HG03565 (cell line): ENCODE measurements around the gene FNDC10.
"Not testable (repeated sequence)": the region's sequence is repeated elsewhere in the genome, so short reads cannot be mapped to it uniquely, and the experiment has no call there.

Experiments used
- ATAC-seq: cut with Tn5 transposase; IDR thresholded peaks from one replicate; pipeline ENCODE4 v1.9.1; 2021; ENCODE audit warnings: mild to moderate bottlenecking, moderate library complexity; ENCODE audit not compliant: unreplicated experiment

The FNDC10 gene

DNA sequence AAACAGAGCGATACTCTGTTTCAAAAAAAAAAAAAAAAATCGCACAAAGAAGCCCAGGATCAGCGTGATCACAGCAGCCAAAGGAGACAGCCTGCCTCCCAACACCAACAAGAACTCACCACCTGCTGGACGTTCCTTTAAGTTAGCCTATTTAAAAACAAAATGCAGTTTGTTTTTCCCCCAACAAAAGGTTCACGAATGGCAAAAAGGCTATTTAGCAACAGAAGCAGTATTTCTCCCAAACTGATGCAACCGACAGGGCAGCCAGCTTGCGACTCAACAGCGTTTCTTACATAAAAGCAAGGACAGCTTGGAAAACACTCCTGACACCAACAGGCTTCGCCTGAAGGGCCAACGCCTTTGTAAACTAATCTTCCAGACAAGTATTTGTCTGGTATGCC, 32.0 kb downstream of the FNDC10 start:
- ATAC-seq, result no peak

DNA sequence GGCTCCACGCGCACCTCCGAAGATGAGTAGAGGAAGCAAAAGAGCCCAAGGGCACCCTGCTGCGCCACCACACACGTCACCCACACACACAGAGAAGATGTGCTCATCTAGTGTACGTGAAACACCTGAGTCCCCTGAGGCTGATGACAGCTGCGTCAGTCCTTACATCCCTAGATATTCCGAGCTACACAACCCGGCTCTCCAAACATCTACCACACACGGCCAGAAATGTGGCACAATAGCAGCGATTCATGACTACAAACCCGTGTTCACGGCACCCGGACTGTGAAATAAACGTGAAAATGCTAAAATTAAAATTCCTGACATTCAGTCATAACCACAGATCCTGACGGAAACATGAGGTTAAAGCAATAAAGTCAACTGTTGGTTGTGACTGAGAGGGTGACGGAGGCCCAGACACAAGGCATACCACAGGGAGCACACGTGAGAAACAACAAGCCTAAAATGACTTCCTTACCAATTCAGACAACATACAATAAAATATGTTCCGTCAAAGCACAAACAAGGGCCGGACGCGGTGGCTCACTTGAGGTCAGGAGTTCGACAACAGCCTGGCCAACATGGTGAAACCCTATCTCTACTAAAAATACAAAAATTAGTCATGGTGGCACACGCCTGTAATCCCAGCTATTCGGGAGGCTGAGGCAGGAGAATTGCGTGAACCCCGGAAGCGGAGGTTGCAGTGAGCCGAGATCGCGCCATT, 32.6 kb downstream of the FNDC10 start:
- ATAC-seq, result no peak

DNA sequence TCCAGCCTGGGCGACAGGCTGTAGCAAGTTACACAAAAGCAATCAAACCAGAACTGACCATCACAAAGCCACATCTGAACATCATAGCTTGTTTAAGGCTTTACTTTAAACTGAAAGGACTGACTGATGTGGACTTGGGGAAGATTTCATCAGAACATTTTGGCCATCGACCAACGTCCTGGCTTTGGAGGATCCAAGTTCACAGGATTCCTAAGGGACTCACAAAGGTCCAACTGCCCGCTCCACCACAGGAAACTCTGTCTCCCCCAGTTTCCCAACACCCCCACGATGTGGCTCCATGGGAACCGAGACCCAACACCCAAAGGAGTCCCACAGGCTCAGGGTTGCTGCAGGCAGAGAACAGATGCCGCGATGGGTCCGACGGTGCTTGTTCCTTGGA, 34.6 kb downstream of the FNDC10 start:
- no peak for ATAC-seq

DNA sequence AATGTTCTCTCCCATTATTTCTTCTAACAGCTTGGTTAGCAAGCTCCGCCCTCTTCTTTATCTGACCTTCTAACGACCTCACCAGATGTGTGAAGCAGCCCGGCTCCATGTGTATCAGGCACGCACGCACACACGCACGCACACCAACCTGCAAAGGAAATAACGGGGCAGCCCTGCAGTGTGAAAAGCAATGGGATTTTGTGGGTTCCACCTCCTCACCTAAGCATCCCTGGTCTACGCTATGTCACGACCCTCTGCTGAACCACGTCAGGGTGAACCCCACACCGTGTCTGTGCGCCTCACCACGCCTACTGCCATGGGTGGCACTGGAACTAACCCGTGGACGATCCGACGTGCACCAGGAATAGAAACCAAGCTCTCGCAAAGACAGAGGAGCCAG, 35.7 kb downstream of the FNDC10 start:
- ATAC-seq, result no peak

DNA sequence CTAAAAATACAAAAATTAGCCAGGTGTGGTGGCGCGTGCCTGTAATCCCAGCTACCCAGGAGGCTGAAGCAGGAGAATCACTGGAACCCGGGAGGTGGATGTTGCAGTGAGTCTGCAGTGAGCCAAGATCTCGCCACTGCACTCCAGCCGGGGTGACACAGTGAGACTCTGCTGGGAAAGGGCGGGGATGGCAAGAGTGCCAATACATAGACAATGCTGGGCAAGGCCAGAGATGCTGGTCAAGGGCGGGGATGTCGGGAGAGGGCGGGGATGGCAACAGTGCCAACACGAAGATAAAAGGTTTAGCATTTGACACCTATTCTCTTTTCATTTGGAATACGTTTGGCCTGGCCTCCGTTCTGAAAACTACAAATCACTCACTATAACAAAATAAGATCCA, 36.2 kb downstream of the FNDC10 start:
- no peak for ATAC-seq

DNA sequence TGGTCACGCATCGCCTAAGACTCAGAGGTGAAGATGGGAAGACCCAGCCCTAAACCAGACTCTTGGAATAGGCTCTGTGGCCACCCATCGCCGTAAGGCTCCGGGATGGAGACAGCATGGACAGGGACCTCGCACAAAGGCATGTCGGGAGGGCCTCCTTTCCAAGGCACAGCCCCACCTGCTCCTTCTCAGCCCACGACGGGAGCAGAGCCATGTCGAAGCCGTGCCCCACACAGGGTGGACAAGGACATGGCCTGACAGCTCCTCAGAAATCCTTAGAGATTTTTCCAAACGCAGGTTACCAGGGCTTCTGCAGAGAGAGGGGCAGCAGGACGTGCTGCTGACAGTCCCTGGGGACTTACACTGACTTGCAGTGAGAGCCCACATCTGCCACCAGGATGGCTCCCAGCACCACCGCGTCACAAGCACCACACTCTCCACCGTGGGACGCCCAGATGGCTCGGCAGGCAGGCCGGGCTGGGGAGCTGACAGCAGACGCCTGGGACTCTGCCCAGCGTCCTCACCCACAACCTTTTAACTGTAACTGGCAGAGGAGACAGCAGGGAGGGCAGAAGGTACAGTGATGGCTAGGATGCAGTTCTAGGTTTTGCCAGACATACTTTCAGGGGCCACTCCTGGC, 37.3 kb downstream of the FNDC10 start:
- ATAC-seq, result no peak

DNA sequence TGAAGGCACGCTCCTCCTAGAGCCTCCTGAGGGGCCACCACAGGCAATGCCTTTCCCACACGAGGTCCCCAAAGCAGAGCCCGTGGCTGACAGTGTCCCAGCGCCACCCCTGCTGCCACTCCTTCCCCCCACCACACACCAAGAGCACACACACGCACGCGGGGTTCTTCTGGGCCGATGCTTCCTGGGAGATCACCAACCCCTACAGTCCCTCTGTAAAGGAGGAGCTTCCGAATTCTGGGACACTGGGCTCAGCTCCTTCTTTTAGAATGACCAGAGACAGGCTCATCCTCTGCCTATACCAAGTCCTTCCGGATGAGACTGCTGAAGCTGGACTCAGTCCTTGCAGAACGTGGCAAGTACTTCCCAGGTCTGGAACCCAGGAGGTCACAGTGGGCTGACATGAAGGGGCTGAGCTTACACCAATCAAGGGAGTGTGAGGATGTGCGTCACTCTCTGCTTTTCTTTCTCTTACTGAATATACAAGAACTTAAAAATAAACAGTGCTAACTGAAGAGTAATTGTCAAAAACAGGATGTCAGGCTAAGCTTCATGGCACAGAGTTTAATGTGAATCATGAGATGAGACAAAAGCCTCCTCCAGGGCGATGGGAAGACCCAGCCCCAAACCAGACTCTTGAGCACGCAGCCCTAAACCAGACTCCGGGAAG, 38.0 kb downstream of the FNDC10 start:
- no peak for ATAC-seq

DNA sequence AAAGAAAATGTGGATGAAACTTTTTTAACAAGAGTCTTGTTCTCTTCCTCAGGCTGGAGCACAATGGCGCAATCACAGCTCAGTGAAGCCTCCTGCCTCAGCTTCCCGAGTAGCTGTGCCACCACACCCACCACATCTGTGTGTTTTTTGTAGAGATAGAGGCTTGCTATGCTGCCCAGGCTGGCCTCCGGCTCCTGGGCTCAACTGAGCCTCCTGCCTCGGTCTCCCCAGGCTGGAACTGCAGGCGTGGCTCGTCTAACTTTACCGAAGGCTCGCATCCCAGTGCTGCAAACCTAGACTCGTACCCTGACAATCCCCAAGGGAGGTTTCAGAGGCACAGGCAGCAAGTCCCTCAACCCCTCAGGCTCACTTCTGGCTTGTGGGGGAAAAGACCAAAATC, 39.8 kb downstream of the FNDC10 start:
- no peak for ATAC-seq

DNA sequence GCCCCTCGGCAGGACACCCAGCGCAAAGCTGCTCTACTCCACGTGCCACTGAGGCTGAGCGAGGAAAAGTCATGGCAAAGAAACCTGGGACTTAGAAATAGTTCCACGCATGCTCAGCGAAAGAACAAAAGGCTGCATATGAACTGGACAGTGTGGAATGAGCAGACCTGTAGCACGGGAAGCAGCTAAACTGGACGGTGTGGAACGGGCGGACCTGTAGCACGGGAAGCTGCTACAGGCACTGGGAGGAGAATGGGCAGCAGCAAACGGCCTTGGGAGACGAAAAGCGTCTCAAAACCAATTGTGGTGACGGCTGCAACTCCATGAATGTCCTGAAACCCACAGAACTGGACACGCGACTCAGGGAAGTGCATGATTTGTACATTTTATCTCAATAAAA, 40.9 kb downstream of the FNDC10 start:
- ATAC-seq, result no peak

DNA sequence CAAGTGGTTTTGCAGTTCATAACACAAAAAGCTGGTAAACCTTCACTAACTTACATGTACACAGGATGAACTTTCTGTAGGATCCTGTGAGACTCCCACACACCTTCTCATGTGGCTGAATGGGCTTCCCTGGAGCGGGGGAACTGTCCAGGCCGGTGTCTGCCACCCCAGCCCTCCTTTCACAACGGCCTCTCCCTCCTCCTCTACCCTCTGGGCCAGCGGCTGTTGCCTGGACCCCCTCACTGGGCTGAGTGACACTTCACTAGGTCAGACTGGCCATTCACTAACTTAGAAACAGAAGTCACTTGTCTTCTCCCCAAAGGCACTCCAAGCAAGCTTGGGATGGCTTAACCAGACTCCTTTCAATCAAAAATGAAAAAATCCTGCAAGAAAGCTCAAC, 41.3 kb downstream of the FNDC10 start:
- no peak for ATAC-seq

DNA sequence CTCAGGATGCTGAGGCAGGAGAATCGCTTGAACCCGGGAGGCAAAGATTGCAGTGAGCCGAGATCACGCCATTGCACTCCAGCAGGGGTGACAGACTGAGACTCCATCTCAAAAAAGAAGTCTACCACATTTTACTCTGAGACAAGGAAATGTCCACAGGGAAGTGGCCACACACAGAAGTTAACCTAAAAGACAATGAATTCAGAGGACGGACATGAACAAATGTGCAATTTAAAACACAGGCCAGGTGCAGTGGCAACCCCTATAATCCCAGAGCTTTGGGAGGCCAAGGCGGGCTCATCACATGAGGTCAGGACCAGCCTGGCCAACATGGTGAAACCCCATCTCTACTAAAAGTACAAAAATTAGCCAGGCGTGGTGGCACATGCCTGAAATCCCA, 42.2 kb downstream of the FNDC10 start:
- not testable (repeated sequence) for ATAC-seq

DNA sequence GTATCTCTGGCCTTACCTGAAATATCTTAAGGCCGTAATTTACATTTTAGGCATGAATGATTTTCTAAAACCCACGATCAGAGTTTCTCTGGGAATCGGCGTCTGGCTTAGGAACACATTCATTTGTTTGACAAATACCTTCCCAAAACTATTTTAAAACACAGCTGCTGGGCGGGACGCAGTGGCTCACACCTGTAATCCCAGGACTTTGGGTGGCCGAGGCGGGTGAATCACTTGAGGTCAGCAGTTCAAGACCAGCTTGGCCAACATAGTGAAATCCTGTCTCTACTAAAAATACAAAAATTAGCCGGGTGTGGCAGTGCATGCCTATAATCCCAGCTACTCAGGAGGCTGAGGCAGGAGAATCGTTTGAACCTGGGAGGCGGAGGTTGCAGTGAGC, 43.0 kb downstream of the FNDC10 start:
- not testable (repeated sequence) for ATAC-seq

DNA sequence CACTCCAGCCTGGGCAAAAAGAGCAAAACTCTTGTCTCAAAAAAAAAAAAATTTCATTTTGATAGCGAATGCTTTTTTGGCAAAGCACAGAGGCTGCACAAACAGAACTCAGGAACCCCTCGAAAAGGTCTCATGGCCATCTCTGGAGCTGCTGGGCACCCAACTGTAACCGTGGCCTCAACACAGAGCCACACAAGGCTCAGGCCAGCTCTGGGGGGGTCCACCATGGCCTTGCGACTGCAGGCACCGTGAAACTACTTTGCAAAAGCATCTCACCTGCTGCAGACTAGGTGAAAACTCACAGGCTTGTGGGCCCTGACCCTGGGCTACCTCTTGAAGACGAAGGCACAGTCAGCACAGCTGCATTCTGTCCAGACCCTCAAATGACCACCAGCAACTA, 43.4 kb downstream of the FNDC10 start:
- no peak for ATAC-seq

DNA sequence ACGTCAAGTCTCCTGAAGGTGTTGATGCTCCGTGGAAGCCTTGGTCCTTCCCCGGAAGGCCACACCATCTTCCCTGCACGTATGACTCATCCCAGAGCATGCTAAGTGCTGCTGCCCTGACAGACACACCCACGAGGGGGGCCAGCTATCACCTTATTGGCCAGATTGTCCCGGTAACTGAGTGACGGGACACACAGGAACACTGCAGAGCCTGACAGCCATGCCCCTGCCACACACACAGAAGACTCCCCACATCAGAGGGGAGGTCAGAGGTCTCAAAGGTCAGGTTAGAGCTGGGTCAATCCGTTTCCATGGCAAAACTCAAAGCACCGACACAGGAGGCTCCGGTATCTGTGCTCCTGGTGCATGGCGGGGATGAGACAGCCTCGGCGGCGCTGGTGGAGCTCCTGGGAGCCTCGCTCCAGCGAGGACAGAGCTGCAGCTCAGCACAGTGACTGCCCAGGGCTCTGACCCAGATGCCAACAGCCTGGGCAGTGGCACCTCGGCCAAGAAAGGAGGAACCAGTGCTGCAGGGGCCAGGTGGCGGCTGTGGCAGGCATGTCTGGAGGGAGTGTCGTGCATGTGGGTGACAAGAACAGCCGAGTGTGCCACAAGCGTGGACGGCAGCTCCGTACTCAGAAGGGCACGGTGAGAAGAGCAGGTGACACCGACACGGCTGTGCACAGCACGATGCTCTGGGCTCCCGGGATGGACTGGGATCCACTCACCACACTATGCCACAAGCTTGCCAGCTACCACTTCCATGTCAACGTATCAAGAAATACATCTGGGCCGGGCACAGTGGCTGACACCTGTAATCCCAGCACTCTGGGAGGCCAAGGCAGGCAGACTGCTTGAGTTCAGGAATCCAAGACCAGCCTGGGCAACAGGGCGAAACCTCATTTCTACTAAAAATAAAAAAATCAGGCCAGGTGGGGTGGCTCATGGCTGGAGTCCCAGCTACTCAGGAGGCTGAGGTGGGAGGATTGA, 44.7 kb downstream of the FNDC10 start:
- no peak for ATAC-seq

DNA sequence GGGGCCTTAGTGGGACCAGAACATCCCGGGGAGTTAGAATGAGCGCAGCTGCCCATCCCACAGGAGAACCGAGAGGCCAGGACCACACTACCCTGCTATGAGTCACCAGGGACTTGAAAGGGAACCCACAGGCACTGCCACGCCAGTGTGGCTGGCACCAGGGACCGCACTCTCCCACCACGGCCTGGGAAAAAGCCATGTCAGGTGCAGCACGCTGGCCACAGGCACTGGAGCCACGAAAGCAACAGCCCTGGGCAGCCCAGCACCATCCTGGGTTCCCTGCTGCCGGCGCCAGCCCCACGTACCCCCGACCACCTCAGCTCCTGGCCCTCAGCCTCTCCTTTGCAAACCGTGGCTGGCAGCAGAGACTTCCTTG, 45.4 kb downstream of the FNDC10 start:
- ATAC-seq, result no peak

DNA sequence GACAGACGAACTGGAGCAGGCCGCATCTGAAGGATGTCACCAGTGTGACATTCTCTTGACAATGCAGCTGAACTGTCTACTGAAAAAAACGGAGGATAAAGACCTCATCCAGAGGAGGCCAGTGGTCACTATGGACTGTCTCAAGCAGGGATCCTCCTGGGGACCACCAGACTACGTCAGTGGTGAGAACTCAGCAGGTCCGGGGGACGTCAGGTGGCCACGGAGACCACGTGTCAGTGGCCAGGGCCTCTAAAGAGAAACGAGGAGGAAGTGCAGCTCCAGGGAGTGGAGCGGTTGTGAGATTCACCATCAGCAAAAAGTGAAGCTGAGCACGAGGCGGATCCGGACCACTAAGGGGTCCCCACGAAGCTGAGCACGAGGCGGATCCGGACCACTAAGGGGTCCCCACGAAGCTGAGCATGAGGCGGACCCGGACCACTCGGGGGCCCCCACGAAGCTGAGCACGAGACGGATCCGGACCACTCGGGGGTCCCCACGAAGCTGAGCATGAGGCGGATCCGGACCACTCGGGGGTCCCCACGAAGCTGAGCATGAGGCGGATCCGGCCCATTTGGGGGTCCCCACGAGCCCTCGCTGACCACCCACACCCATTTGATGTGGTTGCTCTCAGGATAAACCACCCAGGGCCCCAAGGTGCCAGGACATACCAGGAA, 46.0 kb downstream of the FNDC10 start:
- ATAC-seq, result no peak

DNA sequence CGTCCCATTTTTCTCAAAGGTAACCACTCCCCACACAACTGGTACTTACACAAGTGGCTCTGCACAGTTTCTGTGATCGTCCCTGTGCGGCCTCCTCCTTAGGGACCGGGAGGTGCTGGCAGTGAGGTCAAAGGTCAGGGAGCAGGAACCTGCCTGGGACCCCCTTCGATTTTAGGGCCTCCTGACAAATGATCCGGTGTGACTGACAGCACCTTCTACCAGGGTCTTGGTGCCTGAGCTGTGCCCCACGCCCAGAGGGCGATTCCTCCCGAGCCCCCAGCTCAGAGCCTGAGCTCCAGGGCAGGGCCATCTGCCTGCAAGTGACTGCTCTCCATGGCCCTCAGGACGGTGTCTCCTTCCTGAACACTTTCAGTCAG, 47.7 kb downstream of the FNDC10 start:
- no peak for ATAC-seq

DNA sequence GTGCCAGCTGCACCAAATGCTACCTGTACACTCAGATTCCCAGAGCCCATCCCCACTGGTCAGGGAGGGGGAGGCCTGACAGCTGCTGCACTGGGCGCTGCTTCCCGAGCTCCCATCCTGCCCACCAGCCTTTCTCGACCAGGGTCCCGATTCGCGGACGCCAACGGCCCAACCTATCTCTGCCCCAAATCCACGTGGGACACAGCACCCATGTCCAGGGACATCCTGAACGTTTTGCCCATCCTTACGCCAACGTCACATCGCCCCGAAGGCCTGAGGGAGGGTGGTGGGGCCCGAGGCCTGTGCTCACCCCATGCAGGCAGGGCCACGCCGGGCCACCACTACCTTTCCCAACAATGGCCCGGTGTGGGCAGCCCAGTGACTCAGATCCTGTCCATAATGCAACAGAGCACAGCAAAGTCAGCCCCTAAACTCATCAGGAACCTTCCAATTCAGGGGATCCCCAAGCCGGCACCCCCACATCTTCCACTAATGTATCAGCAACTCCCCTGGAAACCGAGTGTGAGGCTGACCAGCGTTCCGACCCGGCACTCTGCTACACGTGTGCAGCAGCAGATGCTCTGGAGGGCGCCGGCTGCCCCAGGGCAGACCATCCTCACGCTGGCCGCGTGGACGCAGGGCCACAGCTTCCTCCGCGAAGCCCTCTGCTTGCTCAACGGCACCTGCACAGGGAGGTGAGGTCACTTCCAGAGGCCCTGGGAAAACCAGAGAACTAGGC, 48.2 kb downstream of the FNDC10 start:
- ATAC-seq, result no peak

DNA sequence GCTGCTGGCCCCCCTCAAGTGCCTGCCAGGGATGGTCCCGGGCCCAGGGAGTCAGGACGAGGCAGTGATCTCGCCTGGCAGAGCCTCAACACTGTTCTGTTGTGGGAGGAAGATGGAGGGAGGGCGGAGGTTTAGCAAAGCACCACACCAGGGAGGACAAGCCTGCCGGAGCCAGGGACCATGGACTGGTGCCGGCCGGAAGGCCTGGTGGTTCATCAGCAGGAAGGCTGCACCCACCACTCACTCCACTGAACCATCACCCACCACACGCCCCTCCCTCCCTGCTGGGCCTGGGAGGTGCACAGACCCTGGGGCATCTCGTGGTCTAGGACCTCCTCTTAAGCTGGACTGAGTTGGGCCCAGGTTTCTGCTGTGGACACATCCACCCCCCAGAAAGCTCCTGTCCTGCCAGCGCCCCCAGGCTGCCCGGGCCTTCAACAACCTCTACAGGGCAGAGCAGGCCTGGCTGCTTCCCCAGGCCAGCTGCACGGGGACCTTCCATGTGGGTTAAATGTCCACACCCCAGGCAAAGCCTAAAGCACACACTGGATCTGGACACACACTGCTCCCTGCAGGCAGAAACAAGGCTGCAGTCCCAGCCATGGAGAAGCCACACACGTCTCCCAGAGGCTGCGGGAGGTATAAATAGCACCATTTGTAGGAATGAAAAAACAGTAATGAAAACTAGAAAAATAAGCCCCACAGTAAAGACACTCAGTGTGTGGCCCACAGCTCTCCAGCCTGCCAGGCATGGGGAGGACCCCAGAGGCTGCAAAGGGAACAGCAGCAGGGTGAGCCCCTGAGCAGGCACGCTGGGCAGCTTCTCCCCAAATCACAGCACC, 49.1 kb downstream of the FNDC10 start:
- no peak for ATAC-seq
